ENCODE data around the gene KDM1A. TPM values are rescaled to one million over a fixed set of nuclear protein-coding genes. Genes with fewer than 3 reads are reported as not detected.

KDM1A gene
- total RNA-seq, result 98.8 and 107 TPM in 2 replicates

DNA sequence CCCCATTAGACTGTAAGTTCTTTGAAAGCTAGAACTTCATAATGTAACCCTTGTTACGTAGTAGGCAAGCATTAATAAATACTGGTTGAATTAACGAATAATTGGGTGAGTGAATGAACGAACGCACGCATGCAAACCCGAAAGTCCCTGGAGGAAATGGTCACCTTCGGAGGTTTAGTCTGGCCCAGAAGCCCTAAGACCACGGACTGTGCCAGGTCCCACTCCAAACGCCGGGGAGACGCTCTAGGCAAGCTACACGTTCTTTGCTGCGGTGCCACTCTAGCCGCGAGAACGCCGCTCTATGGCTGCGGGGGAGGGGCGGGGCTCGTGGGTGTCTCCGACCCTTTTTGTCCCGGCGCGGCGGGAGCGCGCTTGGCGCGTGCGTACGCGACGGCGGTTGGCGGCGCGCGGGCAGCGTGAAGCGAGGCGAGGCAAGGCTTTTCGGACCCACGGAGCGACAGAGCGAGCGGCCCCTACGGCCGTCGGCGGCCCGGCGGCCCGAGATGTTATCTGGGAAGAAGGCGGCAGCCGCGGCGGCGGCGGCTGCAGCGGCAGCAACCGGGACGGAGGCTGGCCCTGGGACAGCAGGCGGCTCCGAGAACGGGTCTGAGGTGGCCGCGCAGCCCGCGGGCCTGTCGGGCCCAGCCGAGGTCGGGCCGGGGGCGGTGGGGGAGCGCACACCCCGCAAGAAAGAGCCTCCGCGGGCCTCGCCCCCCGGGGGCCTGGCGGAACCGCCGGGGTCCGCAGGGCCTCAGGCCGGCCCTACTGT lies at the start of gene KDM1A:
TSS of gene KDM1A (plus strand) at position 375 of the 769 bp plus-strand sequence. CDS start at position 504, 129 bp downstream.

DNA sequence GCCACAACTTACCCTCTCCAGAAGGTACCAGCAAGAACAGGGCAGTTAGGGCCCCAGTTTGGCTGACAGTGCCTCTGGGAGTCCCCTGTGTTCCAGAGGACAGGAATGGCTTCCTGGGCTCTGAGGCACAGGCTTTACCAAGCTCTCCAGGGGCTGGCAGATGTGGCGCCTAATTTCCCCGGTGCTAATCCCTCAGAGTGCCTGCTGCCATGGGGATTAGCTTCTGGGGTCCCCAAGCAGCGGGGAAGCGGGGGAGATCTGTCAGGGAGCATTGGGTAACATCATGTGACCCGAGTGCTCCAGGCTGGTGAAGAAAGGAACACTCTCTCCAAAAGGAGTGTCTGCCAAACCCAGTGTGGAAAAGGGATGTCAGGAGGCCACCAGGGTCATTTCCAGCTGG lies 46.5 kb upstream of the KDM1A start, which contains the start of gene LACTBL1:
TSS of gene LACTBL1 (minus strand) at position 107 of the 400 bp plus-strand sequence. CDS start 550 bp downstream, outside the sequence.

Other genes with a start within 250 kb of the KDM1A start
- not detected in 2 replicates for gene LACTBL1, start 46.6 kb upstream of the KDM1A start, total RNA-seq
- not detected in 2 replicates for gene TEX46, start 3.6 kb upstream of the KDM1A start, total RNA-seq
- 17.4 and 29.5 TPM in 2 replicates for gene LUZP1, start 149.4 kb downstream of the KDM1A start, total RNA-seq
- 0.39 TPM in 1 of 2 replicates, not detected in the other for gene HTR1D, start 198.0 kb downstream of the KDM1A start, total RNA-seq